SU-DHL-6 (cell line): ENCODE data around the gene ALDH1A1.

Experiments used
- CTCF ChIP-seq: fragments of 200-600 bp; sonication (generic); IDR thresholded peaks from one replicate; pipeline ENCODE4 v1.5.1; 2017; ENCODE audit warnings: antibody characterized with exemption, mild to moderate bottlenecking, low read length, moderate library complexity; ENCODE audit not compliant: insufficient read depth, poor library complexity, severe bottlenecking
- EZH2phosphoT487 ChIP-seq: fragments of 200-600 bp; sonication (generic), shearing (Covaris generic); conservative IDR thresholded peaks from 2 replicates; pipeline ENCODE4 v1.6.1; 2018; ENCODE audit warnings: mild to moderate bottlenecking, antibody characterized with exemption, low read length, moderate library complexity, mixed read lengths

- TF ChIP-seq CTCF (no peak), EZH2phosphoT487 (no peak)
Observed at GRCh38 chr9:72925891-72926290, 27.0 kb downstream of the ALDH1A1 start.
